Gastroesophageal sphincter (tissue), 3 donors: ENCODE results near the gene AHRR.

Experiments
- CTCF ChIP-seq, 4 experiments: fragments of 200-600 bp in 2 of 4; fragments of 450-650 bp in 2 of 4; sonication (generic) in 1 of 4; IDR thresholded peaks; one replicate each; pipeline ENCODE4 v1.5.1; 2017 to 2019; ENCODE audit warnings: antibody characterized with exemption in 4 of 4, mild to moderate bottlenecking in 2 of 4, moderate library complexity in 2 of 4
- EP300 ChIP-seq: sonication (generic); formaldehyde crosslinking; IDR thresholded peaks from one replicate; pipeline ENCODE4 v1.6.1; 2017; ENCODE audit warnings: antibody characterized with exemption, mild to moderate bottlenecking
- POLR2AphosphoS5 ChIP-seq: sonication (generic); formaldehyde crosslinking; IDR thresholded peaks from one replicate; pipeline ENCODE4 v1.6.1; 2017; ENCODE audit warnings: antibody characterized with exemption

GRCh38 chr5:466661-467310, 145.3 kb downstream of the AHRR start:
- TF ChIP-seq CTCF (IDR thresholded peaks at IDR 0.05): no peak
- no peak for TF ChIP-seq POLR2AphosphoS5
- TF ChIP-seq EP300: no peak
